Panc1 (cell line): ENCODE measurements around the gene ANKRD13C. TPM values are rescaled to one million over a fixed set of nuclear protein-coding genes. Genes with fewer than 3 reads are reported as not detected.

ENCODE experiments used
- ATAC-seq: fragments of 200-7000 bp; cut with Tn5 transposase; 2 replicates; pipeline ENCODE4 v1.9.1; 2020; ENCODE audit warnings: mild to moderate bottlenecking, moderate library complexity
- BruUV-seq: library from RNA; stranded (reverse); fragments of 400-500 nt; replicated peaks from 2 replicates; lab custom pipeline; 2021; lab: Mats Ljungman, UMichigan
- CTCF ChIA-PET: fragments of 300-600 bp; sonication (Branson Sonifier 250); formaldehyde crosslinking; loops from one replicate; lab custom pipeline; 2022; ENCODE audit warnings: antibody characterized with exemption; lab: Charles Lee
- POLR2A ChIA-PET: fragments of 300-600 bp; sonication (Branson Sonifier 250); formaldehyde crosslinking; loops from one replicate; lab custom pipeline; 2022; ENCODE audit warnings: antibody characterized with exemption; lab: Charles Lee
- DNase-seq: peaks from one replicate; pipeline ENCODE4 v3.0.0-alpha.2; 2010; ENCODE audit warnings: low read depth, low spot score
- H3K27ac ChIP-seq: 2 replicates; pipeline ENCODE4 v1.5.1; 2011; ENCODE audit warnings: mild to moderate bottlenecking, low read length, inconsistent platforms
- H3K27me3 ChIP-seq: fragments of 200-500 bp; sonication (Bioruptor generic); 2 replicates; pipeline ENCODE4 v1.6.0; 2014; ENCODE audit warnings: low read length, inconsistent platforms; ENCODE audit not compliant: control insufficient read depth, insufficient read depth
- H3K36me3 ChIP-seq: fragments of 200-500 bp; sonication (Bioruptor generic); 2 replicates; pipeline ENCODE4 v1.5.1; 2014; ENCODE audit warnings: inconsistent platforms, mild to moderate bottlenecking, low read length, moderate library complexity; ENCODE audit not compliant: control insufficient read depth, insufficient read depth
- H3K4me1 ChIP-seq: 2 replicates; pipeline ENCODE4 v1.5.1; 2011; ENCODE audit warnings: inconsistent platforms, mild to moderate bottlenecking, low read length, moderate library complexity; ENCODE audit not compliant: control insufficient read depth, insufficient read depth
- H3K4me3 ChIP-seq, 2 experiments: 2 replicates each; pipeline ENCODE4 v1.5.1; 2011 to 2012; ENCODE audit warnings: low read depth in 2 of 2, low read length in 2 of 2, mild to moderate bottlenecking in 2 of 2, inconsistent platforms in 1 of 2, moderate library complexity in 1 of 2
- H3K9me3 ChIP-seq: fragments of 200-500 bp; sonication (Bioruptor generic); 2 replicates; pipeline ENCODE4 v1.5.1; 2014; ENCODE audit warnings: low read depth, mild to moderate bottlenecking, inconsistent platforms, low read length, moderate library complexity; ENCODE audit not compliant: control insufficient read depth, insufficient read depth
- CTCF ChIP-seq: fragments of 450-650 bp; IDR thresholded peaks from 2 replicates; pipeline ENCODE4 v1.5.1; 2017; ENCODE audit warnings: mild to moderate bottlenecking
- POLR2AphosphoS5 ChIP-seq: IDR thresholded peaks from 2 replicates; pipeline ENCODE4 v1.6.1; 2012; ENCODE audit warnings: mild to moderate bottlenecking, low read depth, low read length, moderate library complexity
- REST ChIP-seq, 2 experiments: IDR thresholded peaks; 2 replicates each; pipeline ENCODE4 v1.6.1; 2011 to 2012; ENCODE audit warnings: low read depth in 2 of 2, control low read depth in 1 of 2, low read length in 1 of 2, mild to moderate bottlenecking in 1 of 2, moderate library complexity in 1 of 2; ENCODE audit not compliant: insufficient read depth in 1 of 2
- SIN3A ChIP-seq: IDR thresholded peaks from 2 replicates; pipeline ENCODE4 v1.6.1; 2012; ENCODE audit warnings: low read depth, mild to moderate bottlenecking, low read length, moderate library complexity, borderline replicate concordance; ENCODE audit not compliant: insufficient read depth
- TCF7L2 ChIP-seq: IDR thresholded peaks from 2 replicates; pipeline ENCODE4 v1.6.1; 2011; ENCODE audit warnings: mild to moderate bottlenecking, low read depth, low read length, inconsistent platforms
- in situ Hi-C: cut with HindIII; loops from 2 replicates; pipeline ENCODE4 v1.10.0; 2016; ENCODE audit warnings: low sequenced_read_pairs, low pct_unique_long_range_greater_than_20kb
- intact Hi-C: fragments of 100-400 bp; cut with micrococcal nuclease; formaldehyde crosslinking; loops from one replicate; pipeline ENCODE4 v1.10.0; 2022; ENCODE audit not compliant: unreplicated experiment
- total RNA-seq: library from RNA; stranded (reverse); gene quantifications from one replicate; pipeline ENCODE4 v1.2.1, GENCODE V29; 2021; ENCODE audit not compliant: unreplicated experiment

ANKRD13C gene
- total RNA-seq, 1 experiment from 2014 or later, result 20.7 TPM

- ChIA-PET CTCF (no interaction called here), POLR2A (no interaction called here)
- Histone ChIP-seq H3K27ac (no peak overlapping the region), H3K4me3 (no peak overlapping the region), H3K4me1 (no peaks in the 10 kb centered on the region), H3K9me3 (no peaks in the 10 kb centered on the region), H3K36me3 (peaks cover 12% of the 10 kb centered on the region; the same call in 1 of the 2 replicates), H3K27me3 (no peaks in the 10 kb centered on the region)
- BruUV-seq, result no TSS peak
- DNase-seq (no peak), ATAC-seq (no peak)
- in situ Hi-C loops, result no loop called here
- TF ChIP-seq CTCF, result no peak
- intact Hi-C loops, result no loop called here
Observed at GRCh38 chr1:70290218-70290617, 64.3 kb downstream of the ANKRD13C start.

- Histone ChIP-seq H3K27ac (no peak overlapping the region), H3K9me3 (no peaks in the 10 kb centered on the region), H3K4me3 (no peak overlapping the region), H3K27me3 (no peaks in the 10 kb centered on the region), H3K4me1 (no peaks in the 10 kb centered on the region), H3K36me3 (peaks cover 13% of the 10 kb centered on the region; the same call in 1 of the 2 replicates)
- CTCF ChIA-PET, result no interaction called here
- in situ Hi-C loops, result no loop called here
- TF ChIP-seq SIN3A, result no peak
- TF ChIP-seq CTCF, result no peak
- no peak for TF ChIP-seq TCF7L2
- no peak for TF ChIP-seq REST (IDR thresholded peaks at IDR 0.05; ENCODE audit: insufficient read depth in 1 of 2, low read depth in 2 of 2, low read length in 1 of 2)
- intact Hi-C loops, result no loop called here
- BruUV-seq, result no TSS peak
- DNase-seq (no peak), ATAC-seq (no peak)
- POLR2A ChIA-PET, result no interaction called here
Observed at GRCh38 chr1:70288166-70288565, 66.4 kb downstream of the ANKRD13C start.

GRCh38 chr1:70286453-70286852, 68.1 kb downstream of the ANKRD13C start:
- no peaks in the 10 kb centered on the region for H3K4me1 ChIP-seq
- POLR2A ChIA-PET, result no interaction called here
- no peaks in the 10 kb centered on the region for H3K9me3 ChIP-seq
- intact Hi-C loops, result no loop called here
- H3K27me3 ChIP-seq, result no peaks in the 10 kb centered on the region
- CTCF ChIA-PET, result no interaction called here
- no peak for TF ChIP-seq POLR2AphosphoS5
- TF ChIP-seq SIN3A, result no peak
- no peak for TF ChIP-seq TCF7L2
- no peak for TF ChIP-seq CTCF
- no peak for TF ChIP-seq REST (IDR thresholded peaks at IDR 0.05; ENCODE audit: insufficient read depth in 1 of 2, low read depth in 2 of 2, low read length in 1 of 2)
- no peak for DNase-seq
- H3K4me3 ChIP-seq, result no peak overlapping the region
- no peak for ATAC-seq
- H3K27ac ChIP-seq, result no peak overlapping the region
- peaks cover 6% of the 10 kb centered on the region; the same call in 1 of the 2 replicates for H3K36me3 ChIP-seq
- no TSS peak for BruUV-seq
- in situ Hi-C loops, result no loop called here
